Measurements from ENCODE around the gene MEOX2.

MEOX2 gene
- 0 reads per million in 2 donors for total RNA-seq

DNA sequence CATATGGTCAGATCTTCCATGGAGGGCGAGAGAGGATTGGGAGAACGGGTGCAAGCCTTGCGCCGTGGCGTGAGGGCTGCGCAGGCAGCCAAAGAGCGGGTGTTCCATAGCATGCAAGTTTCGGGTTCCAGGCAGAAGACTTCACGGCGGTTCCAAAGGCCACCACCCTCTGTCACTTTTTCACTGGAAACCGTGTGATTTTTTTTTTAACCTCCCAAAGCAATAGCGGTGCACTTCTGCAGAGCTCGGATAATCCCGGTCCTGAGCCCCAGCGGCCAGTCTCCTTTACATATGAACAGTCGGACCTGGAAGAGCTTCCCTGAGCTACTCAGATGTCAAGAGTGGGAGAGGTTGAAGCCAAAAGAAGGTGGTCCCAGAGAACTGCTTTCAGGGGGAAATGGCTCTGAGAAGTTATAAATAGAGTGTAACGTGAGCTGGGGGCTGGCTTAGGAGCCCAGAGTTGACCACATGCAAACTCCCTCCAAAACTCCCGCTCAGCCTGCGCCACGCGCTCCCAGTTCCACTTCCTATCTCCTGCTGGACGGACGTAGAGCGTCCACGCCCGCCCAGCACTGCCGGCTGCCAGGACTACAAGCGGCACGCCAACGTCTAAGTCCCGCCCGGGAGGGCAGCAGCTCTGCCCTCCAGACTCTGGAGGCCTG lies at the start of gene MEOX2:
Gene MEOX2 (minus strand): TSS at position 389 of the 662 bp plus-strand sequence. CDS start 281 bp downstream, at position 108.
- no peak for DNase-seq

DNA sequence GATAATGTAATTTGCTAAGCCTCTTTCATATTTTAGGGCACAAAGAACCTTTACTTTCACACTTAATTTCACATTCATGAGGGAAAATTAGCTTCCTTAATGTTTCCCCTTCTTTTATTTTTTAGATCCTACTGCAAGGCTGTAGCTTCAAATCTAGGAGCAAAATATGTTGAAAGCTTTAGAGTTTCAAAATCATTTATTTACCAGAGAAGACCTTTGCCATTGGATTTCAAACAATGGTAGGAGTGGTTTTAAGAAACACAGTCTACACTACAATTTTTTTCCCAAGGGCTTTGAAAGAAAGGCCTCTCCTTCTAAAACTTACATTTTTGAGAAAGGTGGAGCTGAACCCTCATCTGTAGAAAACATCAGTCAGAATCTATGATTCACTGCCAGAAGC lies 43.3 kb upstream of the MEOX2 start:
- DNase-seq = no peak

DNA sequence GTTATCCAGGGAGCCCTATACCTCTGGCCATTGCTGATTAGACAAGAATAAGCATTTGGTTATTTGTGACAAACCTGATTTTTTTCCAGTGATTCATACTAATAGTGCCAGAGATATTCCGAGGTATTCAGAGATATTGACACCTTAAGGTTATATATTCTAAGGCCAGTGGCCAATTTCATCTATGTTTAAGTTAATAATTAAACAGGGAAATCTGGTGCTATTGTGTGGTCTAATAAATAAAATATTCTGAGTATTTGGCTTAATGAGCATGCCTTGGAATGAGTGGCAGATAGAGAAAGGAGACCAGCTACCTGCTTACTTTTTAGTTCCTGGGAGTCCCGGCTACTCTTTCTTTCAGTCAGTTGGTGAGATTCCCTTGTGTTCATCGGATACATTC lies 38.6 kb upstream of the MEOX2 start:
- DNase-seq = no peak

DNA sequence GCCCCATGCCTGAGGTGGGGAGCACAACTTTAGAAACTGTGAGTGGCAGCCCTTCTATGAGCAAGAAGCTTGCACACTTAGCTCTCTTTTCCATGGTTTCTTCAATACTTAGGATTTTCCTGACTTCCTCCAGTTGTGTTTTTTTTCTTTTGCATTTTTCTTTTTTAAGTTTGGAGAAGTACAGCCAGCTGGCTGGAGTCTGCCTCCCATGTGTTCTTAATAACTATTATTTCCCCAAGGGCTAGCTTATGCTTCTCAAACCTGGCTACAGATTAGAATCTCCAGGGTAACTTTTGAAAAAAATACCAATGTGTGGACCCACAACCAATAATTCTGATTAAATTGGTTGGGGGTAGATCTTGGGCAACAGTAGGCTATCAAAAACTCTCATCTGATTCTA lies 37.4 kb upstream of the MEOX2 start:
- no peak for DNase-seq

DNA sequence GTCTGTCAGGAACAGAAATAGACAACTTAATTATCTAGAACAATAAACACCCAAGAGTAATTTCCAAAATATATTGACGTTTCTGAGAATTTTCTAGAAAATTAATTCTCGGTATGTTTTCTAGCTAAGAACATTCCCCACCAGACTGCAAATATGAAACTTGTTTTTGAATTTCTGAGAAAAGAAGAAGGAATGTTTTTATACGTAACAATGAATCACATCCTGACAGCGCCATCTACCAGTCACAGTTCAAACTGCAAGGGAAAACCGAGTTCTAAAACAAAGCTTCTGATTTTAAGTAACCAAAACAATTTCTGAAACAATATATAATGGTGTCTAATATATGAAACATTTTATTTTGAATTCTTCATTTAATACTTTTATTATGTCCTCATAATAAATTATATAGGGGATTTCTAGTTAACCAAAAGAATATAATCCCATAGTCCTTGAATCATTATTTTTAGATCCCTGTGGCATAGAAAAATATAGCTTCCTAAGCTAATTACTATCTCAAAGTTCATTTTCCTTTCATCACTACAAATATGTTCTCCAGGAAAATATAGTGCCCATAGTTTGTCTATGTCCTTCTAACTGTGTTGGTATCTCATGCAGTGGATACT lies 34.5 kb upstream of the MEOX2 start:
- DNase-seq = peak in 1 of 5 experiments; percentile 5

DNA sequence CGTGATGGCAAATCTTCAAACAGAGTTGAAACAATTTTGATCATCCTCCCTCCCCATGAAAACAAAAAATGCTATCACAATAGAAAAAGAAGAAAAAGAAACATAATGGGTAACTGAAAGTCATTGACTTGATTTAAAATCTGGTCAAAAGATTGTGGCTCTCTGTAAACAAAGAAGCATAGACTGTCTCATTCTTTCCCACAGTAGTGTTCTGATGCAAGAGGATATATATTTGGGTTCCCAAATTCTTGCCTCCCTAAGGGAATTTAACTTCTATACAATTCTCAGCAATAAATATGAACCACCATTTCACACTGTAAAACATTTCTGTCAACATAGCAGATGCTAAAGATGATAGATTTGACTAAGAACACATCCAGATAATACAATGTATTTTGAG lies 32.8 kb upstream of the MEOX2 start:
- no peak for DNase-seq

DNA sequence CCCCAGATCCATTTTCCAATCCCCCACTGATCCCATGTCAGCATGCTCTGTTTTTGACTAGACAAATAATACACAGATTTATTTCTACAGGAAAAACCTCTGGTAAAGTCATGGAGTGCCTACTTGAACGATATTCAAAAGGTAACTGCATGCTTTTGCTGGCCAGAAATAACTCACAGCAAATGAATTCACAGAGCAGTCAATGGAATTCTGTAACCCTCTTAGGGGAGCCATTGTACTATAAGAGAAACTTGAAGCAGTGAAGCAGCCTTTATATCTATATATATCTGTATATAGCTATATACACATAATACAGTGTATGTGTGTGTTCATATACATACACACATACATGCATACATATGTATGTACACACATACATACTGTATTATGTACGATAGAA lies 29.0 kb upstream of the MEOX2 start:
- DNase-seq = no peak

DNA sequence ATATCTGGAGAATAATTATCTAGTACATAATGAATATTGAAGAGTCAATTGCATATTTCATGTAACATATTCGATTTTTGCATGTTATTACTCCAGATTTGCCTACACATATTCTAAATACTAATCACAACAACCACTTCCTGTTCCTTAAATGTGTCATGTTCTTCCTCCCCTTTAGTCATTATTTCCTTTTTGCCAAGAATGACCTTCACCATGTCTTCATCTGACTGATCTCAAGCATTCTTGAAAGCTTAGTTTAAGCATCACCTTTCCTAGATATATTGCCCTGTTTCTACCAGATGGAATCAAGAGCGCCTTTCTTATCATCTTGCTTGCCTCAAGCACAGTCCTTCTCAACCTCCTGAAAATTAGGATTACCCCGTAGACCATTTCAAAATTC lies 23.5 kb upstream of the MEOX2 start:
- DNase-seq = peak in 1 of 5 experiments; percentile 17

DNA sequence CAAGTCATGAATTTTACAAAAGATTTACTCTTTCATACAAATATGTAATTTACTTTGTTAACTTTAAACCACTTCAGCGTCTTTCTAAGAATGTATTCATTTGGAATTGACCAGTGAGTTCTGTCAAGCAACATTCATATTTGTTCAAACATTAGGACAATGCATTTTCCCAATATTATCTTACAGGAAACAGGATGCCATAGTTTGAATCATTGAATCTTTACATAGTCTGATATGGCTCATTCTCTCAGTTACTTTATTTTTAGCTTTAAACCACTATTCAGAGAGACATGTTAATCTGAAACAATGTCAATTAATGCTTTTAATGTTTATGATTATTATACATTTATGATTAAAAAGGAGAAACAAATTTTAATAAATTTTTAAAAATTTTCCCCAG lies 21.1 kb upstream of the MEOX2 start:
- no peak for DNase-seq

DNA sequence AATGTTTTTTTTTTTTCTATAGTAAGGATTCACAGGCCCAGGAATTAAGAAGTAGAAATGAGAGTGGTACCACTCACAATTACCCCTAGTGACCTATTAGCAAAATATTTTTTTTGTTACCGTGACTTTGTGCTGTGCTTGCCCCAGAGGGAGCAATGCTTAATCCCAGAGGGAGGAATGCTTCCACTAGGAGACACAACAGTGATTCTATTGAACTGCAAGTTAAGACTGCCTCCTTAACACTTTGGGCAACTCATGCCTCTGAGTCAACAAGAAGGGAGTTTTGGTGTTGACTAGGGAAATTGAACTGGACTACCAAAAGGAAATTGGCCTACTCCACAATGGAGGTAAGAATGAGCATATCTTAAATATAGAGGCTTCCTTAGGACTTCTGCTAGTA lies 17.2 kb upstream of the MEOX2 start:
- no peak for DNase-seq

DNA sequence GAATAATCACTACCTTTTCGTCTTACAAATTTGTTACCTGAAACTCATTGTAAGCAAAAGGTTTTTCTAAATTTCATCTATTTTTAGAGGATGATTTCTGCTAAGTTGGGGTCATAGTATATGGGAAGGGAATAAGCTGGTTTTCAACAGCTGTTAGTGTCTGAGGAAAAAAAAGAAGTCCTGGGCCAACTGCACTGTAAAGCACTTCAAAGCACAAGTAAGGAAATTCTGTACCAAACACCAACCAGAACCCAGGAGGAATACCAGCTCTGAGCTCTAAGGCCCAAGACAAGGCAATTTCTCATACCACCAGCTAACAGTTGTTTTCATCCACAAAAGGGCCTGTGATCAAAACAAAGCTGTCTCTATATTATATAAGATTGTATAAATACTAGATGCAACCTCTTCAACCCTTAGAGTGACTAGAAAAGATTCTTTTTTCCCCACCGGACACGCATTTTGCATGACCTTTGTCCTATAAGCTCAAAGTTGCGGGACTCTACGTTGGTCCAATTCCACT lies 6.1 kb upstream of the MEOX2 start:
- no peak for DNase-seq

DNA sequence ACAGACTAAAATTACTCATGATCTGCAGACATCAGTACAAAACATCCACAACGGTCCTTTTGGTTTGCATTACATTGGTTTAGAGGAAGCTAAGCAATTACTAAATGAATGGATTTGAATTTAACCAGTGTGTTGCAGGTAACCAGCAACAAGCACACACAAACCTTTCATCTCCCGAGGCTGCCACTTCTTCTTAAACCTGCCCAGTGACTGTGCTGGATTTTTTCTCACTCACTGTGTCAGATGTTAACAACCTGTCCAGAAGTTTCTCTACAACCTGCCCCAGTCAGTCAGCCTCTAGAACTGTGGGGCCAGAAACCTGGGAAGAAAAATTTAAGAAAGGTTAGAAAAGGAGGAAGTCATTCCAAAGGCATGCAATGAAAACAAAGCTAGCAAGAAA lies 2.4 kb upstream of the MEOX2 start:
- no peak for DNase-seq

DNA sequence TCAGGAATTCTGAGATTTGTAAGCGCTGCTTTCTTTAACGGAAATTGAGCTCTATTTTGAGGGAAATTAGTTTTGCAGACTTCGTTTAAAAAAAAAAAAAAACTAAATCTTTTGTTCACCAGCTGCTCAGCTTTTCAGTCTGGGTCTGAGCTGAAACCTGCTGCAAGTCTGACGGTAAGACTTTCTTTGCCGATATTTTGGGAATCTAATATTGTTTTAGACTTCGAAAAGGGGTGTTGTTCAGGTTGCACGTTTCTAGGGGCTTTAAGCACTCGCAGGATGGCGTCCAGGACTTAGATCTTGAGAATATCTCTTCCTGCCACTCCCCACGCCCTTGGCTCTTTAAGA lies 1.8 kb upstream of the MEOX2 start:
- no peak for DNase-seq

DNA sequence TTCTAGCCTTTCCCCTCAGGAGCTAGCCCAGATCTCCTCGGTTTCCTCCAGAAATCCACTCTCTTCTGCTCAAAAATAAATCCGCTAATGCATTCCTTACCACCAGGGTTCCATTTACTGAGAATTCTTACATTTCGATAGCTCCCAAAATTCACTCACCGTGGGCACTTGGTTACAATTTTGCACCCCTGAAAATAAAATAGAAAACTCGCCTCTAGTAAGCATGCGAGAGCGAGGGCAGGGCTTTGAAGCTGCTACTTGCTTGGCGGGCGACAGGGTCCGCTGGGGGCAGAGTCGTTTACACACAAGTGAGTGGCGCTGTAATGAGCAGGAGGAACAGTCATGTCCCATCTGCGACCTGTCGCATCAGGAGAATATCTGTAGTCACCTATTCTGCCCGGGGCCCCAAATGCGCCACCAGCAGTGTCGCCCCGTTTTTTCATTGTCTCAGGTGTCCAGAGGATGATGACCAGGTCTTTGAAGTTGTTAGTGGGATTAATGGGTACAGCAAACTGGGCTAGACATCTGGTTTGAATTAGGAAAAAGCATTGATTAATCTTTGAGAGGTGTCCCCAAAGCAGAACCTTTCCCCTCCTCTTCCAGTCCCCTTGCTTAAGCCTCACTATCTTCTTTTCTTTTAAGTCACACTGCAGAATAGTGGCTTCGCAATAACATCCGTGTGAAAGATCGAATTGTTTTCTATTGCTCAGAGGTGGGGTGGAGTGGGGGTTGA lies 1.2 kb upstream of the MEOX2 start:
- no peak for DNase-seq

DNA sequence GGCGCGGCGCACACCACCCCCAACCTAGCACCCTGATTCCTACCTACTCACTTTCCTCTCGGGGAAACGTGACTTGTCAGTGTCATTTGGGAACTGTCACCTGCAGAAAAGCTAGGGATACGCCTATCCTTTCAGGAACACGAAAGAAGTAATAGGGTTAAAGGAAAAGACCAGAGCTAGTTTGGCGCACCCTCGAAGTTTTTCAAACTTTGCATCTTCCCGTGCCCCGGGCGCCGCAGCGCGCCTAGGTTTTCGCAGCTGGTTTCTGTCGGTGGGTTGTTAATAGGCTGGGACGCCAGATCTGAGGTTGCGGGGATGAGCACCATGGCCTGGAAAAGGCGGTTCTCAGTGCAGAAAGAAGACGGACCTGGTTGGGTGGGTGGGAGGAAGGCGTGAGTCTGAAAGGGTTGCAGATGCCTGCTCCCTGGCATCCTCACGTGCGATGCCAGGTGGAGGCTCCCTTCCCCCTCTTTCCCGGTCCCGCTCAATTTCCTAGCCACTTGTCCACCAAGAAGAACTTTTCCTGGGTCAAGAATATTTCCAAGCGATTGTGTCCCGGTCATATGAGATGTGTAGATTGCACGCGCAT lies 568 bp upstream of the MEOX2 start:
- DNase-seq = no peak

DNA sequence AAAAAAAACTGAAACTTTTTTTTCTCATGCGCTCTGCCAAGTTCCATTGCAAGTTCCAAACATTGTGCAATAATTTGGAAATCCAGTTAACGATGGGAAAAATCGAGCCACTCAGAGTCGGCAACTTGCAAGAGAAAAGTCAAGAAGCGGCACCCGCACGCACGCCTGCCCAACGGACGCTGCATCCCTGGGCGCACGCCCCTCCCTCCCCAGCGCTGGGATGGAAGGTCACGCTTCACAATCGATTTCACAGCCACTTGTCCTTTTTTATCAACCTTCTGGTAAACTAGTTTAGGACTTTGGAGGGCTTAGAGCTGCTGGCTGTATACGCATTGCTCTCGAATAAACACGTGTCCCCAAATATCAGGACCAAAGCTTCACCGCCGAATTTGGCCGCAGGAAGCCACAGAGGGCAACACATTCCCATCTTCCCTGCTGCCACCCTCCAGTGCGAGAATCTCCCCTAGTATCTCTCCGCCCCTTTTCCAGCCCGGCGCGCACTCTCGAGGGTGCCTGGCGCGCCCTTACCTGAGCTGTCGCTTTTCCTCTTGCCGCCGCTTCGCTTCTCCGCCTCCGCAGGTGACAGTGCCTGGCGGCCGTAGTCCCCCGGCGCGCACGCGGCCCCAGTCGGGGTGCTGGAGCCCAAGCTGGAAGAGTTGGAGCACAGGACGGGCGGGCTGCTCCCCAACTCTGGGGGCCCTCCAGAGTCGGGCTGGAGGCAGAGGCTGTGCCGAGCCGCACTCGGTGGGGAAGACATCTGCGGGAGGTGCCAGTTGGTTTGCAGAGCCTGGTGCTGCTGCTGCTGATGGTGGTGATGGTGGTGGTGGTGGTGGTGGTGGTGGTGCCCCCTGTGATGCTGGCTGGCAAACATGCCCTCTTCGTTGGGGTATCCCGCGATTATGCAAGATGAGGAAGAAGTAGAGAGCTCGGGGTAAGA lies 857 bp downstream of the MEOX2 start:
- DNase-seq = no peak

DNA sequence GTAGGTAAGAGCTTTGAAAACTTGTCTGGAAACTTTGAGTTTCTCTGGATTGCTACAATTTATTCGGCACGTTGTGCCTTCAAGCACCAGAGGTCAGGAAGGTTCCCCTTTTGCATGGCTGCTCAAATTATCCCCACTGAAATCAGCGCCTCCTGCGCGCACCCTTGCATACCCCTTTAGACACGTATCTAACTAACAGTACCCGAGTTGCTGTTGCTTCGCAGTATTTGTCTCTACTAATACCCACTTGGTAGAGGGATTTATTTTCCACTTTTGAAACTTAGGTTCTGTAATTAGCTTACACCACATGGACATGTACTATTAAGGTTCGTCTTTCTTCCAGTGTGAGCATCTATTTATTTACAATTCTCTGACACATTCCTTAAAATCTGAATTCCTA lies 1.6 kb downstream of the MEOX2 start:
- DNase-seq = no peak

DNA sequence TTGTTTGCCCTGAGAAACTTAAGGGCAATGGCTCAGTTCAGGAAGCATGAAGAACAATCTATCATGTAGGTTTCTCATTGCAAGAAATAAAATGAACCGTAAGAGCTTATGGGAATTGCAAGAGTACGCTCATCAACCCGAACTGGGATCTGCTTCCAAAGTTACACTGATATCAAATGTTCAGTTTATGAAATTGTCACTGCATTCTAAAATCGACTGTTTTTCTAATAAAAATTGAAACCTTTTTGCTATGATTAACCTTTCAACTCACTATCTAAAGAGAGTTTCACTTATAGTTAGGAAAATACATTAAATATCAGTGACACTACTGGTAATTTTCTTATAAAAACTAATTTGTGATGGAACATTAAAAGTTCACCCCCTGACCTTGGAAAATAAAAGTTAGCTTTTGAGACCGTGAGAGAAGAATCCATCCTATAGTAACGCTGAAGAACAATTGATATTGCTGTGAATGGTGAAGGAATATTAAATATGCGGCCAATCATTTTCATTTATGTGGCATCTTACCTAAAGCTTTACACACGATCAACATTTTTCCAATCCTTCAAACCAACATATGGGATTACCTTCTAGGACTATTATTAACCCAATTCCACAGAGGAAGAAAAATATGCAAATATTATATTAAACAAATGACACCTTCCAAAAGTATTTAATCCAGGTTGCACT lies 2.2 kb downstream of the MEOX2 start:
- no peak for DNase-seq

DNA sequence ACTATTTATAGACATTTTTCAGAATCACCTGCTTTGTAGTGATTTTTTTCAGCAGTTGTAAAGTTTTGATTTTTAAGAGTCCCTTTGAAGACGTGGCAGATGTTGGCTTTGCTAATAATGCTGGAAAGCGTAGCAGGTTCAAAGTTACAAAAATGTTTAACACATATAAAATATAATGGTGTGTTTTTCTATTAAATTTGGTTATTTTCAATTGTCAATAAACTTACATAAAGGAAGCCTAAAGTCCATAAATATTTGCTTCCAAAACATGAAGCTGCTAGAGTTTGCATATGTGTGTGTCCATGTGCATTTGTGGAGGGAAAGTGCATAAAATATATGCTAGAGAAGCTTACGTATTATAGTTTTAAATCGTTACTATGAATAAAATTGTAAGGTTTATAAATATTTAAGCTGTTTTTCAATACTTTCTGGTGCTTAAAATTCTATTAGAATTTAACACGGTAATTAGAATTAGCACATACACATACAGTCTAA lies 3.7 kb downstream of the MEOX2 start:
- no peak for DNase-seq

DNA sequence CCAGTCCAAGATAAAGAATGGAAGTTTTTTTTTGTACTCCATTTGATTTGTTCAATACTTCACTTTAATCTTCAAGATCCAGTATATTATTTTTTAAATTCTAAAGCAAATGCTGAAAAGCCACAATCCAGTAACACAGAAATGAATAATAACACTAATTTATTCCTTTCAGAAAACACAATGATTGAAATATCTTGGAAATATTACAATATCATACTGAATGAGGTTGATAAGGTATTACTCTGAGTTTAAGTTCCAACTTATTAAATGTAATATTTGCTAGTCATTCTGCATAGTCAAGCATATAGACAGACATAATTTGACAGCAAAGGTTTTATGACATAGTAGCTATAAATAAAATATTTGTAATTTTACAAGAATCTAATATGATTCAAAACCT lies 4.4 kb downstream of the MEOX2 start:
- DNase-seq = no peak

DNA sequence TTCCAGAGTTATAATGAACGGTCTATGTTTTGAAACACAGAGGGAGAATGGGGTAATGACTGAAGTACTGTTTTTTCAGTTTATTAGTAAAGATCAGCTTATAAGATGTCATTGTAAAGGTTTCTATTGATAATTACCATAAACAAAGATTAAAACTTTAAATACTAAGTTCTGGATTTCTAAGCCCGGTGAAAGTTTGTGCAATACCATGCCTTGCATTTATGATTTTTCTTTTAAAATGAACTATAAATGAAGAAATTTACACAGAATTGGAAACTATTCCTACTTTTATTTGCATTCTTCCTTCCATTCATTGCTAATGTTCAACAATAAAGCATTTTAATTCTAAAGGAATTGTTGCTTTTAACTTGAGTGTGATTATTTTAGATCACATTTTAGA lies 4.9 kb downstream of the MEOX2 start:
- DNase-seq = no peak

DNA sequence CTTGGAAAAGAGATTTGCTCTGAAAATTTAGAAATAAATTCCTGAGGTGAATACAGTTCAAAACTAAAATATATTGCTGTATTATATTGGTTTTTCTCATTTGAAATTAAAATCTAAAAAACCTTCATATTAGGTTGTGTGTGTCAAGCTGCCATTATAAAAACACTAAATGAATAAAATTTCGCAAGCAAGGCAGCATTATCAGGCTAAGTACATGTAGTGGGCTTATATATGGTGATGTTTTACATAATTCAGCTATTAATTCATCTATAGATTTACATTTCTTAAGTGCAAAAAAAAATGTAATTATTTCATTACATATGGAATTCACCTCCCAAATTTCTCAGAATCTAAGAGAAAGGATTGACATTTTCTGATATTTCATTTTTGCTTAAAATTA lies 5.3 kb downstream of the MEOX2 start:
- DNase-seq = no peak
